ENCODE data around the gene RGL2.
A peak's percentile ranks its signal among the peaks of the same experiment; 100 is the strongest.
"Not testable (repeated sequence)": the region's sequence is repeated elsewhere in the genome, so short reads cannot be mapped to it uniquely, and the experiment has no call there.

RGL2 gene

GRCh38 chr6:33273924-33274902 is 24.5 kb downstream of the RGL2 start:
- DNase-seq (ENCODE audit: low read depth in 1 of 2, low spot score in 1 of 2) = no peak

GRCh38 chr6:33273129-33273923 is 25.4 kb downstream of the RGL2 start:
- DNase-seq (ENCODE audit: low read depth in 1 of 2, low spot score in 1 of 2) = no peak

- no peak for DNase-seq (ENCODE audit: low read depth in 1 of 2, low spot score in 1 of 2)
Measured at GRCh38 chr6:33272275-33273128, 26.2 kb downstream of the RGL2 start.

- DNase-seq (ENCODE audit: low read depth in 1 of 2, low spot score in 1 of 2) = peak; percentile 68 to 77
Measured at GRCh38 chr6:33271468-33272274, 27.1 kb downstream of the RGL2 start, which contains the start of the genes RPS18 and VPS52. TSS of gene RPS18 (plus strand) at chr6:33272075. CDS start at chr6:33272120, 45 bp downstream. TSS of gene VPS52 (minus strand) at chr6:33271876. CDS start at chr6:33271675, 201 bp downstream.

GRCh38 chr6:33271117-33271467 is 27.6 kb downstream of the RGL2 start:
- no peak for DNase-seq (ENCODE audit: low read depth in 1 of 2, low spot score in 1 of 2)

GRCh38 chr6:33264015-33264414 is 34.7 kb downstream of the RGL2 start:
- DNase-seq (ENCODE audit: low read depth in 1 of 2, low spot score in 1 of 2) = no peak

- not testable (repeated sequence) for DNase-seq (ENCODE audit: low read depth in 1 of 2, low spot score in 1 of 2)
Measured at GRCh38 chr6:33262490-33262889, 36.3 kb downstream of the RGL2 start.

GRCh38 chr6:33259032-33259431 is 39.7 kb downstream of the RGL2 start:
- no peak for DNase-seq (ENCODE audit: low read depth in 1 of 2, low spot score in 1 of 2)

- no peak for DNase-seq (ENCODE audit: low read depth in 1 of 2, low spot score in 1 of 2)
Measured at GRCh38 chr6:33254591-33254990, 44.2 kb downstream of the RGL2 start.

GRCh38 chr6:33252759-33253158 is 46.0 kb downstream of the RGL2 start:
- DNase-seq (ENCODE audit: low read depth in 1 of 2, low spot score in 1 of 2) = no peak

GRCh38 chr6:33251395-33252012 is 47.2 kb downstream of the RGL2 start:
- DNase-seq (ENCODE audit: low read depth in 1 of 2, low spot score in 1 of 2) = no peak

- no peak for DNase-seq (ENCODE audit: low read depth in 1 of 2, low spot score in 1 of 2)
Measured at GRCh38 chr6:33250731-33251130, 48.0 kb downstream of the RGL2 start.

GRCh38 chr6:33249732-33250630 is 48.8 kb downstream of the RGL2 start:
- no peak for DNase-seq (ENCODE audit: low read depth in 1 of 2, low spot score in 1 of 2)

GRCh38 chr6:33248932-33249731 is 49.6 kb downstream of the RGL2 start:
- peak; percentile 86 for DNase-seq (ENCODE audit: low read depth in 1 of 2, low spot score in 1 of 2)

- no peak for DNase-seq (ENCODE audit: low read depth in 1 of 2, low spot score in 1 of 2)
Measured at GRCh38 chr6:33248643-33248931, 50.2 kb downstream of the RGL2 start.

- peak; percentile 78 to 87 for DNase-seq (ENCODE audit: low read depth in 1 of 2, low spot score in 1 of 2)
Measured at GRCh38 chr6:33247977-33248642, 50.6 kb downstream of the RGL2 start.

- DNase-seq (ENCODE audit: low read depth in 1 of 2, low spot score in 1 of 2) = no peak
Measured at GRCh38 chr6:33243476-33243875, 55.3 kb downstream of the RGL2 start.

Data from stimulated activated CD4-positive, alpha-beta T cell treated with anti-CD3 and anti-CD28 coated beads, Interleukin-15, amount 100 ng/mL, for 1 hour (primary cell).